WERI-Rb-1 (cell line): ENCODE measurements around the gene PLIN1.

Experiments
- DNase-seq: peaks from one replicate; pipeline ENCODE4 v3.0.0-alpha.2; 2020
- H3K27ac ChIP-seq: fragments of 250-450 bp; sonication (Bioruptor Pico); 2 replicates; pipeline ENCODE4 v1.5.1; 2020; ENCODE audit warnings: mild to moderate bottlenecking, moderate library complexity
- H3K27me3 ChIP-seq: fragments of 250-450 bp; sonication (Bioruptor Pico); 2 replicates; pipeline ENCODE4 v1.5.1; 2021; ENCODE audit warnings: mild to moderate bottlenecking, low read depth, moderate library complexity; ENCODE audit not compliant: insufficient read depth, severe bottlenecking
- H3K36me3 ChIP-seq: fragments of 250-450 bp; sonication (Bioruptor Pico); 2 replicates; pipeline ENCODE4 v1.5.1; 2020; ENCODE audit warnings: mild to moderate bottlenecking, moderate library complexity
- H3K4me3 ChIP-seq: 2 replicates; pipeline ENCODE4 v1.5.1; 2011; ENCODE audit warnings: low read depth, mild to moderate bottlenecking, control low read depth, low read length
- H3K9me3 ChIP-seq: fragments of 250-450 bp; sonication (Bioruptor Pico); 2 replicates; pipeline ENCODE4 v1.5.1; 2021; ENCODE audit warnings: mild to moderate bottlenecking, moderate library complexity; ENCODE audit not compliant: severe bottlenecking
- CTCF ChIP-seq: IDR thresholded peaks from 2 replicates; pipeline ENCODE4 v1.5.1; 2011; ENCODE audit warnings: low read depth, mild to moderate bottlenecking, control low read depth, inconsistent platforms, low read length

Gene PLIN1

GRCh38 chr15:89679212-89679611 is at the start of gene PLIN1:
TSS of gene PLIN1 (minus strand) at chr15:89679367. CDS start at chr15:89677489, 1,878 bp downstream.
- Histone ChIP-seq H3K27ac (no peak within 1 kb of the TSS), H3K4me3 (no peak within 1 kb of the TSS), H3K9me3 (no peaks in the 10 kb centered on the region), H3K27me3 (no peaks in the 10 kb centered on the region), H3K36me3 (no peaks in the 10 kb centered on the region)
- no peak for DNase-seq
- TF ChIP-seq CTCF: no peak

GRCh38 chr15:89728254-89728653 is 49.1 kb upstream of the PLIN1 start:
- Histone ChIP-seq H3K9me3 (peaks cover 4% of the 10 kb centered on the region), H3K36me3 (no peaks in the 10 kb centered on the region), H3K27ac (no peak overlapping the region), H3K27me3 (no peaks in the 10 kb centered on the region), H3K4me3 (no peak overlapping the region)
- TF ChIP-seq CTCF: no peak
- DNase-seq: no peak

- TF ChIP-seq CTCF: no peak
- Histone ChIP-seq H3K27me3 (no peaks in the 10 kb centered on the region), H3K9me3 (peaks cover 4% of the 10 kb centered on the region), H3K27ac (no peak overlapping the region), H3K36me3 (no peaks in the 10 kb centered on the region), H3K4me3 (no peak overlapping the region)
- DNase-seq: no peak
These were observed 45.9 kb upstream of the PLIN1 start for GRCh38 chr15:89725064-89725463.

- Histone ChIP-seq H3K36me3 (no peaks in the 10 kb centered on the region), H3K27ac (no peak overlapping the region), H3K27me3 (no peaks in the 10 kb centered on the region), H3K4me3 (no peak overlapping the region), H3K9me3 (peaks cover 4% of the 10 kb centered on the region)
- DNase-seq: no peak
- TF ChIP-seq CTCF: no peak
These were observed 45.5 kb upstream of the PLIN1 start for GRCh38 chr15:89724621-89725020.

GRCh38 chr15:89723031-89723430 is 43.9 kb upstream of the PLIN1 start:
- TF ChIP-seq CTCF: no peak
- Histone ChIP-seq H3K27ac (no peak overlapping the region), H3K9me3 (peaks cover 4% of the 10 kb centered on the region), H3K4me3 (no peak overlapping the region), H3K27me3 (no peaks in the 10 kb centered on the region), H3K36me3 (no peaks in the 10 kb centered on the region)
- no peak for DNase-seq

GRCh38 chr15:89714775-89715174 is 35.6 kb upstream of the PLIN1 start:
- Histone ChIP-seq H3K27ac (no peak overlapping the region), H3K27me3 (no peaks in the 10 kb centered on the region), H3K4me3 (no peak overlapping the region), H3K36me3 (no peaks in the 10 kb centered on the region), H3K9me3 (no peaks in the 10 kb centered on the region)
- no peak for TF ChIP-seq CTCF
- DNase-seq: no peak
